Measurements from ENCODE around the gene RAB23. TPM values are rescaled to one million over a fixed set of nuclear protein-coding genes. Genes with fewer than 3 reads are reported as not detected.

RAB23 gene
- total and polyA plus RNA-seq, 12 donors = 3.1 to 16.5 (median 10.1) TPM

DNA sequence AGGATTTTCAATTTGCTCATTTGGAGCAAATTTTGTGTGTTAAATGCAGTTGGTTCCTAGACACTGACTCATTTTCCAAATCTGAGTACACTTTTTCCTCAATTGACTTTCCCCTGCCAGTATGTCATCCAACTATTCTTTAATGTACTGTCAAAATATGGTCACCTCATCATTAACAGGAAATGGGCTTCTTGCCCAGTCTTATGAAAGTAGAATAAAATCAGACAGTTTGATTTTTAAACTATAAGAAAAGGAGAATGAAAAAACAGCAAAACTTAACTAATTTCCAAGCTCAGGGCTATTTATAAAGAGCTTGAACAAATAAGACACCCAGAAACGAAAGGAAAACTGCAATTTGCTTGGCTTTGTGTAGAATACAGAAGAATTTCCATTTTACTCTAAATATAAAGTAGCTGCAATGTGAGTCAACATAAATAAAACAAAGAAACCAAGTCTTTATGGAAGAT lies 43.7 kb upstream of the RAB23 start:
- Histone ChIP-seq H3K27ac (peak overlapping the region in 2 of 10 donors; percentile 21 to 40), H3K36me3 (no peaks in the 10 kb centered on the region), H3K4me1 (peaks cover 0 to 24% (median 4%) of the 10 kb centered on the region in 9 donors), H3K9me3 (peaks cover 0 to 3% (median 0%) of the 10 kb centered on the region in 11 donors), H3K4me3 (no peak overlapping the region), H3K27me3 (no peaks in the 10 kb centered on the region)
- 38 to 48% methylated on average over 1 of the region's 1 CpG for WGBS, 2 donors
- DNase-seq = no peak
- TF ChIP-seq, protein P1, sequence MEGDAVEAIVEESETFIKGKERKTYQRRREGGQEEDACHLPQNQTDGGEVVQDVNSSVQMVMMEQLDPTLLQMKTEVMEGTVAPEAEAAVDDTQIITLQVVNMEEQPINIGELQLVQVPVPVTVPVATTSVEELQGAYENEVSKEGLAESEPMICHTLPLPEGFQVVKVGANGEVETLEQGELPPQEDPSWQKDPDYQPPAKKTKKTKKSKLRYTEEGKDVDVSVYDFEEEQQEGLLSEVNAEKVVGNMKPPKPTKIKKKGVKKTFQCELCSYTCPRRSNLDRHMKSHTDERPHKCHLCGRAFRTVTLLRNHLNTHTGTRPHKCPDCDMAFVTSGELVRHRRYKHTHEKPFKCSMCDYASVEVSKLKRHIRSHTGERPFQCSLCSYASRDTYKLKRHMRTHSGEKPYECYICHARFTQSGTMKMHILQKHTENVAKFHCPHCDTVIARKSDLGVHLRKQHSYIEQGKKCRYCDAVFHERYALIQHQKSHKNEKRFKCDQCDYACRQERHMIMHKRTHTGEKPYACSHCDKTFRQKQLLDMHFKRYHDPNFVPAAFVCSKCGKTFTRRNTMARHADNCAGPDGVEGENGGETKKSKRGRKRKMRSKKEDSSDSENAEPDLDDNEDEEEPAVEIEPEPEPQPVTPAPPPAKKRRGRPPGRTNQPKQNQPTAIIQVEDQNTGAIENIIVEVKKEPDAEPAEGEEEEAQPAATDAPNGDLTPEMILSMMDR (IDR thresholded peaks at IDR 0.05) = no peak
- intact Hi-C loops (cut with DNase I) = no loop called here
- ATAC-seq = no peak

DNA sequence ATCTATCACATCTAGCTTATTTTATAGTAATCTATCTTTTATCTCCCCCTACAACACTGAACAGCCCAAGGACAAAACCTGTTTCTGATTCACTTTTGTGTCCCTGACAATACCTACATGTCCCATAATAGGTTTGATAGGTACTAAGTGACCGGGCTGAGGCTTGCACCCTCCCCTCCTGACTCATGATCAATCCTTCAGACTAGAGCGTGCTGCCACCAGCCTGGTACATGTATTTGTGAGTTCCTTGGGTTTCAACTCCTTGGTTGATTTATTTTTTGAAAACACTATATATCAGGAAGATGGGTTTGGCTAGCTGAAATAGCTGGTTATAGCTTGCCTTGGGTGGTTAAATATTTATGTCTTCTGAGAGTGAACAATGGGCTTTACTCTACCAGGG lies 41.6 kb upstream of the RAB23 start:
- H3K36me3 ChIP-seq = no peaks in the 10 kb centered on the region
- H3K4me3 ChIP-seq = no peak overlapping the region
- intact Hi-C loops (cut with DNase I) = no loop called here
- H3K9me3 ChIP-seq = no peaks in the 10 kb centered on the region
- H3K4me1 ChIP-seq = peaks cover 0 to 24% (median 4%) of the 10 kb centered on the region in 9 donors
- DNase-seq (no peak), ATAC-seq (no peak)
- no peaks in the 10 kb centered on the region for H3K27me3 ChIP-seq
- TF ChIP-seq, protein P1 (IDR thresholded peaks at IDR 0.05) = no peak
- H3K27ac ChIP-seq = peak overlapping the region in 7 of 10 donors; percentile 11 to 68 (median 31)
- 90 to 94% methylated on average over 2 of the region's 2 CpGs for WGBS, 2 donors

DNA sequence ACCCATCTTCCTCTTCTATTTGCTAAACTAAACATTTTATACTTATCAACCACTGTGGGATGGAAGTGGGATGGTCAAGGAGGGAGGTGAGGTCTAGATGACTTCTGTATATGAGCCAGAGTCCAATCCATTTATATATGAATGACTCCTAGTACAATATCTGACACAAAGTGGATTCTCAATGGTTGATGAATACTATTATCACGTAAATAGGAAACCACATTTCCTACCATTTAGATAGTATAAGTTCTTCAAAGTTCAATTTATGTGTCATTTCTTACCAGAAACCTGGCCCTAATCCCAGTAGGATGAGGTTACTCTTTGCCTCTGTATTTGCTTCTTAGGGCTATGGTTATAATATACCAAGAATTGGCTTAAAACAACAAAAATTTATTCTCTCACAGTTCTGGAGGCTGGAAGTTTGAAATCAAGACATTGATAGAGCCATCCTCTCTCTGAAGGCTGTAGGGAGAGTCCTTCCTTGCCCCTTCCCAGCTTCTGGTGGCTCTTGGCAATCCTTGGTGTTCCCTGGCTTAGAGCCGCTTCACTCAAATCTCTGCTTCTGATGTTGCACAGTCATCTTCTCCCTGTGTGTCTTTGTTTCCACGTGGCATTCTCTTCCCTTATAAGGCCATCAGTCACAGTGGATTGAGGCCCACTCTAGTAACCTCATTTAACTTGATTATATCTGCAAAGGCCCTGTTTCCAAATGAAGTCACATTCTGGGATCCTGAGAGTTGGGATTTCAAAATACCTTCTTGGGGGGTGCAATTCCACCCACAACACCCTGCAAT lies 41.0 kb upstream of the RAB23 start:
- no peak overlapping the region for H3K4me3 ChIP-seq
- WGBS, 2 donors = 48% methylated on average over 3 of the region's 3 CpGs
- no peaks in the 10 kb centered on the region for H3K36me3 ChIP-seq
- peak overlapping the region in 8 of 10 donors; percentile 12 to 68 (median 58) for H3K27ac ChIP-seq
- no peaks in the 10 kb centered on the region for H3K9me3 ChIP-seq
- no peaks in the 10 kb centered on the region for H3K27me3 ChIP-seq
- ATAC-seq (peak in 5 of 8 donors; percentile 33 to 72 (median 50)), DNase-seq (no peak)
- peaks cover 0 to 24% (median 4%) of the 10 kb centered on the region in 9 donors for H3K4me1 ChIP-seq
- TF ChIP-seq, protein P1 (IDR thresholded peaks at IDR 0.05) = no peak
- intact Hi-C loops (cut with DNase I) = no loop called here

DNA sequence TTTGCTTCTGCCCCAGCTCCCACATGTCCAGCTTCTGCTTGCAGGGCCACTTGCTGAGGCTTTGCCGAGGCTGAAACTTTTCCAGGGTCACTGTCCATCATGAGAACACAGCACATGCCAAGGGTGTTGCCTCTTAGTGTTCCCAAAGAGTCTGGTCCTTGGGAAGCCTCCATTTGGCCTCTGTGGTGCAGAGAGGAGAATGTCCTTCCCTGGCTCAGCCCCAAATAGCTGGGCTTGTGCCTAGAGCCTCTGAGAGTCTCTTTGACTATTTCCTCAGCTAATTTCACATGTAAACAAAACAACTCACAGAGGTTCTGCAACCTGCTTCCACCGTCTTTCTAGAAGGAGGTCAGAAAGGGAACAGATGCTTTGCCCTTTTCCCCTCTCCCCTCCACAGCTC lies 40.4 kb upstream of the RAB23 start:
- ATAC-seq = peak; percentile 52 to 84 (median 58)
- no peaks in the 10 kb centered on the region for H3K27me3 ChIP-seq
- H3K36me3 ChIP-seq = no peaks in the 10 kb centered on the region
- WGBS, 2 donors = 43 to 55% methylated on average over 2 of the region's 2 CpGs
- peak overlapping the region in 7 of 10 donors; percentile 40 to 68 (median 59) for H3K27ac ChIP-seq
- peak; percentile 14 to 51 for DNase-seq
- no peak overlapping the region for H3K4me3 ChIP-seq
- no peaks in the 10 kb centered on the region for H3K9me3 ChIP-seq
- TF ChIP-seq, protein P1 (IDR thresholded peaks at IDR 0.05) = no peak
- peaks cover 0 to 24% (median 4%) of the 10 kb centered on the region in 9 donors for H3K4me1 ChIP-seq
- intact Hi-C loops (cut with DNase I) = no loop called here

Data from heart right ventricle (tissue), 16 donors.